Measurements from ENCODE around the gene RUVBL2.
"Not testable (repeated sequence)": the region's sequence is repeated elsewhere in the genome, so short reads cannot be mapped to it uniquely, and the experiment has no call there.

DNA sequence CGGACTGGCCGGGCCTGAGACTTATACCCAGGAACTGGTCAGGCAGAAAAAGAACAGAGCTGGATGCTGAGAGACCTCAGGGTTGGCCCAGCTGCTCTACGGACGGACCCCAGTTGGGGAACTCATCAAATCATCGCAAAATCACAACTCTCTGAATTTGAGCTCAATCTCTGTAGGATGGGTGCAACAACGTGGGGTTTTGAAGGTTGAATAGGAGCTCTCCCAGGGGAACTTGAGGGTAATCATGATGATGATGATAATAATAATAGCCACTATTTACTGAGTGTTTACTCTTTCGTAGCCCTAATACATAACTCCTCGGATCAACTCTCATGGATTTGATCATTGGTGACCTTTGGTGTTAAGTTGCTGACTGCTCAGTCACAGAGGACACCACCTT lies 36.6 kb downstream of the RUVBL2 start:
- TF ChIP-seq, protein P1, sequence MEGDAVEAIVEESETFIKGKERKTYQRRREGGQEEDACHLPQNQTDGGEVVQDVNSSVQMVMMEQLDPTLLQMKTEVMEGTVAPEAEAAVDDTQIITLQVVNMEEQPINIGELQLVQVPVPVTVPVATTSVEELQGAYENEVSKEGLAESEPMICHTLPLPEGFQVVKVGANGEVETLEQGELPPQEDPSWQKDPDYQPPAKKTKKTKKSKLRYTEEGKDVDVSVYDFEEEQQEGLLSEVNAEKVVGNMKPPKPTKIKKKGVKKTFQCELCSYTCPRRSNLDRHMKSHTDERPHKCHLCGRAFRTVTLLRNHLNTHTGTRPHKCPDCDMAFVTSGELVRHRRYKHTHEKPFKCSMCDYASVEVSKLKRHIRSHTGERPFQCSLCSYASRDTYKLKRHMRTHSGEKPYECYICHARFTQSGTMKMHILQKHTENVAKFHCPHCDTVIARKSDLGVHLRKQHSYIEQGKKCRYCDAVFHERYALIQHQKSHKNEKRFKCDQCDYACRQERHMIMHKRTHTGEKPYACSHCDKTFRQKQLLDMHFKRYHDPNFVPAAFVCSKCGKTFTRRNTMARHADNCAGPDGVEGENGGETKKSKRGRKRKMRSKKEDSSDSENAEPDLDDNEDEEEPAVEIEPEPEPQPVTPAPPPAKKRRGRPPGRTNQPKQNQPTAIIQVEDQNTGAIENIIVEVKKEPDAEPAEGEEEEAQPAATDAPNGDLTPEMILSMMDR (conservative IDR thresholded peaks at IDR 0.05): not testable (repeated sequence)
- not testable (repeated sequence) for TF ChIP-seq ZFX (IDR thresholded peaks at IDR 0.05)

All from C4-2B (cell line).